OCI-LY1 (cell line): ENCODE data around the gene DUSP14.

ENCODE experiments used
- H2AFZ ChIP-seq: fragments of 200-600 bp; sonication (generic), shearing (Covaris generic); 2 replicates; pipeline ENCODE4 v1.6.0; 2014; ENCODE audit warnings: antibody characterized with exemption, mild to moderate bottlenecking, low read length
- H3F3A ChIP-seq: fragments of 200-600 bp; sonication (generic), shearing (Covaris generic); 2 replicates; pipeline ENCODE4 v1.6.0; 2014; ENCODE audit warnings: mild to moderate bottlenecking, antibody characterized with exemption, low read length, moderate library complexity; ENCODE audit not compliant: insufficient read depth
- H3K27ac ChIP-seq: fragments of 200-600 bp; sonication (generic); 2 replicates; pipeline ENCODE4 v1.5.1; 2014; ENCODE audit warnings: low read length, mixed run types, mild to moderate bottlenecking, low read depth; ENCODE audit not compliant: poor library complexity, severe bottlenecking
- H3K27me3 ChIP-seq: fragments of 200-600 bp; sonication (generic); 2 replicates; pipeline ENCODE4 v1.6.0; 2014; ENCODE audit warnings: antibody characterized with exemption, mild to moderate bottlenecking, low read length, moderate library complexity; ENCODE audit not compliant: insufficient read depth
- H3K36me3 ChIP-seq: fragments of 200-600 bp; sonication (generic); 2 replicates; pipeline ENCODE4 v1.6.1; 2014; ENCODE audit warnings: mild to moderate bottlenecking, antibody characterized with exemption, low read length, moderate library complexity, mixed read lengths; ENCODE audit not compliant: insufficient read depth
- H3K4me1 ChIP-seq: fragments of 200-600 bp; sonication (generic); 2 replicates; pipeline ENCODE4 v1.5.1; 2014; ENCODE audit warnings: mild to moderate bottlenecking, low read length, moderate library complexity; ENCODE audit not compliant: insufficient read depth, severe bottlenecking
- H3K4me2 ChIP-seq: fragments of 200-600 bp; sonication (generic), shearing (Covaris generic); 2 replicates; pipeline ENCODE4 v1.6.1; 2014; ENCODE audit warnings: low read length
- H3K4me3 ChIP-seq: fragments of 200-600 bp; sonication (generic); 2 replicates; pipeline ENCODE4 v1.5.1; 2014; ENCODE audit warnings: low read length, low read depth, mild to moderate bottlenecking, mixed read lengths; ENCODE audit not compliant: poor library complexity, severe bottlenecking
- H3K79me2 ChIP-seq: fragments of 200-600 bp; shearing (Covaris generic); 2 replicates; pipeline ENCODE4 v1.6.1; 2016; ENCODE audit warnings: mixed run types, low read length, mixed read lengths; ENCODE audit not compliant: insufficient read depth
- H3K9ac ChIP-seq: fragments of 200-600 bp; sonication (generic), shearing (Covaris generic); 2 replicates; pipeline ENCODE4 v1.6.1; 2014; ENCODE audit warnings: mild to moderate bottlenecking, low read length, mixed read lengths
- H3K9me2 ChIP-seq: fragments of 200-600 bp; sonication (generic), shearing (Covaris generic); 2 replicates; pipeline ENCODE4 v1.6.1; 2014; ENCODE audit warnings: low read depth, mild to moderate bottlenecking, low read length, mixed read lengths
- H3K9me3 ChIP-seq: fragments of 200-600 bp; shearing (Covaris generic); 2 replicates; pipeline ENCODE4 v1.6.1; 2014; ENCODE audit warnings: low read length, mixed read lengths
- H4K20me1 ChIP-seq: fragments of 200-600 bp; sonication (generic), shearing (Covaris generic); 2 replicates; pipeline ENCODE4 v1.6.0; 2016; ENCODE audit warnings: mild to moderate bottlenecking, low read length; ENCODE audit not compliant: insufficient read depth
- CTCF ChIP-seq: fragments of 200-600 bp; sonication (generic), shearing (Covaris generic); IDR thresholded peaks from 2 replicates; pipeline ENCODE4 v1.5.1; 2017; ENCODE audit warnings: mild to moderate bottlenecking, antibody characterized with exemption, low read length, moderate library complexity, mixed read lengths
- EZH2 ChIP-seq: fragments of 200-600 bp; sonication (generic), shearing (Covaris generic); IDR thresholded peaks from 2 replicates; pipeline ENCODE4 v1.8.0; 2017; ENCODE audit warnings: borderline replicate concordance, mixed run types, mild to moderate bottlenecking, antibody characterized with exemption, low read length, moderate library complexity, mixed read lengths

DUSP14 gene

GRCh38 chr17:37502009-37502936, 12.6 kb downstream of the DUSP14 start:
- H3K4me1 ChIP-seq: no peaks in the 10 kb centered on the region
- H3K4me3 ChIP-seq: no peak overlapping the region
- no peak overlapping the region for H2AFZ ChIP-seq
- no peaks in the 10 kb centered on the region for H4K20me1 ChIP-seq
- no peaks in the 10 kb centered on the region for H3F3A ChIP-seq
- no peaks in the 10 kb centered on the region for H3K36me3 ChIP-seq
- H3K4me2 ChIP-seq: no peak overlapping the region
- no peaks in the 10 kb centered on the region for H3K27me3 ChIP-seq
- H3K9me2 ChIP-seq: no peaks in the 10 kb centered on the region
- no peaks in the 10 kb centered on the region for H3K79me2 ChIP-seq
- no peak overlapping the region for H3K9ac ChIP-seq
- H3K27ac ChIP-seq: no peak overlapping the region
- TF ChIP-seq EZH2 (no peak), CTCF (no peak)
- no peaks in the 10 kb centered on the region for H3K9me3 ChIP-seq

- Histone ChIP-seq H3K4me1 (no peaks in the 10 kb centered on the region), H3K9ac (no peak overlapping the region), H3K4me3 (no peak overlapping the region), H3F3A (no peaks in the 10 kb centered on the region), H2AFZ (no peak overlapping the region), H3K9me3 (no peaks in the 10 kb centered on the region), H4K20me1 (no peaks in the 10 kb centered on the region), H3K27ac (no peak overlapping the region), H3K36me3 (no peaks in the 10 kb centered on the region), H3K27me3 (no peaks in the 10 kb centered on the region), H3K79me2 (no peaks in the 10 kb centered on the region), H3K9me2 (no peaks in the 10 kb centered on the region), H3K4me2 (no peak overlapping the region)
- no peak for TF ChIP-seq EZH2
- no peak for TF ChIP-seq CTCF
These were observed 13.5 kb downstream of the DUSP14 start for GRCh38 chr17:37503148-37503547.

- Histone ChIP-seq H3K4me3 (no peak overlapping the region), H3K4me1 (peaks cover 6% of the 10 kb centered on the region), H3F3A (no peaks in the 10 kb centered on the region), H3K9me3 (no peaks in the 10 kb centered on the region), H3K36me3 (no peaks in the 10 kb centered on the region), H3K4me2 (no peak overlapping the region), H3K9me2 (no peaks in the 10 kb centered on the region), H4K20me1 (no peaks in the 10 kb centered on the region), H3K27me3 (no peaks in the 10 kb centered on the region), H2AFZ (no peak overlapping the region), H3K9ac (no peak overlapping the region), H3K27ac (no peak overlapping the region), H3K79me2 (no peaks in the 10 kb centered on the region)
- TF ChIP-seq CTCF (no peak), EZH2 (no peak)
These were observed 15.6 kb downstream of the DUSP14 start for GRCh38 chr17:37505333-37505732.
